K562 (cell line): Measurements from ENCODE around the gene AGRN. TPM values are rescaled to one million over a fixed set of nuclear protein-coding genes. Genes with fewer than 3 reads are reported as not detected.

Experiments used
- ATAC-seq: fragments of 200-7000 bp; cut with Tn5 transposase; 3 replicates; pipeline ENCODE4 v1.9.1; 2020; ENCODE audit warnings: moderate library complexity
- BruUV-seq: library from RNA; stranded (reverse); fragments of 400-500 nt; replicated peaks from 2 replicates; lab custom pipeline; 2021; lab: Mats Ljungman, UMichigan
- CTCF ChIA-PET: fragments of 300-600 bp; formaldehyde crosslinking; extraction: SDS; loops from one replicate; lab custom pipeline; 2021; ENCODE audit warnings: low intra/inter-chr PET ratio; lab: Yijun Ruan, JAX
- POLR2A ChIA-PET: fragments of 300-600, 350-650 bp; sonication (Branson Sonifier 250); formaldehyde crosslinking; extraction: SDS; loops from one replicate; lab custom pipeline; 2021; ENCODE audit warnings: antibody characterized with exemption, inconsistent platforms; lab: Yijun Ruan, JAX
- DNase-seq, 4 experiments: peaks; one replicate each; pipeline versions ENCODE4 v3.0.0 to v3.0.0-alpha.2; 2011 to 2018; ENCODE audit warnings: low spot score in 3 of 4, mixed read lengths in 3 of 4; ENCODE audit errors: extremely low read depth in 1 of 4
- FAIRE-seq: peaks from 2 replicates; lab custom pipeline; 2011; peaks lifted over from hg19 to GRCh38; lab: Jason Lieb, UNC
- H2AFZ ChIP-seq: 2 replicates; pipeline ENCODE4 v1.6.0; 2011; ENCODE audit warnings: low read depth, low read length, control low read depth, inconsistent platforms
- H3K27ac ChIP-seq: fragments of 200-600 bp; 3 replicates; pipeline ENCODE4 v1.8.0; 2011; ENCODE audit warnings: low read depth, mild to moderate bottlenecking, control low read depth, inconsistent platforms, low read length, moderate library complexity, mixed read lengths; ENCODE audit errors: extremely low read depth
- H3K27me3 ChIP-seq, 2 experiments: fragments of 300-600 bp in 1 of 2; 2 replicates in 1 of 2; 3 replicates in 1 of 2; pipeline versions ENCODE4 v1.6.0 to v1.8.0; 2011; ENCODE audit warnings: inconsistent platforms in 2 of 2, low read length in 2 of 2, mild to moderate bottlenecking in 1 of 2, mixed read lengths in 1 of 2, moderate library complexity in 1 of 2; ENCODE audit not compliant: control insufficient read depth in 2 of 2, insufficient read depth in 2 of 2
- H3K36me3 ChIP-seq: fragments of 300-600 bp; 3 replicates; pipeline ENCODE4 v1.8.0; 2011; ENCODE audit warnings: mild to moderate bottlenecking, low read length, inconsistent platforms; ENCODE audit not compliant: control insufficient read depth, insufficient read depth
- H3K4me1 ChIP-seq, 2 experiments: fragments of 200-600 bp in 1 of 2; replicated peaks in 1 of 2; 2 replicates in 1 of 2; 3 replicates in 1 of 2; pipeline versions ENCODE4 v1.5.1 to v1.8.0; 2011; ENCODE audit warnings: inconsistent platforms in 2 of 2, low read length in 2 of 2, mild to moderate bottlenecking in 1 of 2, mixed read lengths in 1 of 2, moderate library complexity in 1 of 2; ENCODE audit not compliant: control insufficient read depth in 2 of 2, insufficient read depth in 2 of 2
- H3K4me2 ChIP-seq: 2 replicates; pipeline ENCODE4 v1.6.1; 2011; ENCODE audit warnings: low read length, control low read depth, inconsistent platforms, mixed read lengths; ENCODE audit not compliant: insufficient read depth
- H3K4me3 ChIP-seq: fragments of 200-600 bp; sonication (generic), shearing (Covaris generic); 2 replicates; pipeline ENCODE4 v1.5.1; 2016; ENCODE audit warnings: control low read depth, inconsistent platforms
- H3K79me2 ChIP-seq: fragments of 200-600 bp; 3 replicates; pipeline ENCODE4 v1.8.0; 2011; ENCODE audit warnings: low read length, inconsistent platforms; ENCODE audit not compliant: control insufficient read depth, insufficient read depth
- H3K9ac ChIP-seq, 2 experiments: 2 replicates each; pipeline versions ENCODE4 v1.6.0 to v1.6.1; 2011; ENCODE audit warnings: low read depth in 2 of 2, low read length in 2 of 2, control low read depth in 1 of 2, inconsistent platforms in 1 of 2, mild to moderate bottlenecking in 1 of 2, mixed read lengths in 1 of 2; ENCODE audit not compliant: insufficient read depth in 1 of 2
- H3K9me1 ChIP-seq: one replicate; pipeline ENCODE4 v1.6.0; 2011; ENCODE audit warnings: inconsistent platforms, mild to moderate bottlenecking, low read length, moderate library complexity; ENCODE audit not compliant: control insufficient read depth, insufficient read depth
- H3K9me3 ChIP-seq: replicated peaks from 2 replicates; pipeline ENCODE4 v1.5.1; 2011; ENCODE audit warnings: low read depth, low read length, inconsistent platforms; ENCODE audit not compliant: control insufficient read depth, insufficient read depth
- H4K20me1 ChIP-seq: replicated peaks from 2 replicates; pipeline ENCODE4 v1.6.1; 2011; ENCODE audit warnings: low read length, inconsistent platforms, mixed read lengths; ENCODE audit not compliant: control insufficient read depth, insufficient read depth
- CC2D1A ChIP-seq: fragments of 450-650 bp; IDR thresholded peaks from 2 replicates; pipeline ENCODE4 v1.6.1; 2017; ENCODE audit warnings: mild to moderate bottlenecking
- POLR2G ChIP-seq: fragments of 200-400 bp; formaldehyde crosslinking; IDR thresholded peaks from 2 replicates; pipeline ENCODE4 v1.6.1; 2017; ENCODE audit warnings: low read depth, mild to moderate bottlenecking, antibody characterized with exemption, low read length, moderate library complexity
- WGBS: fragments of 100-300 bp; shearing (Covaris generic); methylation state at CpG from one replicate; pipeline ENCODE4 v1.1.6; 2016; ENCODE audit warnings: low coverage, mixed read lengths; ENCODE audit not compliant: insufficient coverage; ENCODE audit errors: missing lambda C conversion rate; 5-methylcytosine and 5-hydroxymethylcytosine counted together
- in situ Hi-C: fragments of 300-500 bp; cut with MboI; formaldehyde crosslinking; loops from 4 replicates; pipeline ENCODE4 v1.15.0; 2018; ENCODE audit warnings: inconsistent platforms, mixed read lengths
- intact Hi-C: fragments of 100-400 bp; cut with micrococcal nuclease; formaldehyde crosslinking; loops from 2 replicates; pipeline ENCODE4 v1.14.2; 2022
- polyA plus RNA-seq, 8 experiments: library from polyadenylated mRNA; depleted of rRNA in 4 of 8; stranded (reverse) in 5 of 8; unstranded in 3 of 8; fragments of >200 nt; fragmentation: Nextera tagmentation in 2 of 8; fragmentation: Illumina TruSeq in 1 of 8; extraction: Ambion mirVana in 2 of 8; extraction: Trizol in 1 of 8; gene quantifications; 2 replicates each; pipeline versions ENCODE4 v1.2.1 to v1.2.3, GENCODE V29; 2011 to 2014; ENCODE audit warnings: inconsistent platforms in 1 of 8, missing spikeins in 1 of 8
- total RNA-seq, 7 experiments: library from RNA; depleted of rRNA in 6 of 7; stranded (reverse); fragments of >200 nt in 6 of 7; fragmentation: Illumina TruSeq in 2 of 7; extraction: Trizol in 2 of 7; gene quantifications; 2 replicates each; pipeline versions ENCODE4 v1.2.1 to v1.2.3, GENCODE V29; 2011 to 2021; ENCODE audit warnings: low replicate concordance in 1 of 7

The AGRN gene
- total and polyA plus RNA-seq, 9 of the 15 experiments (the other 6 are each of a cell fraction or from before 2014, with no cell fraction given), result 0.04 to 111 (median 18.1) TPM

DNA sequence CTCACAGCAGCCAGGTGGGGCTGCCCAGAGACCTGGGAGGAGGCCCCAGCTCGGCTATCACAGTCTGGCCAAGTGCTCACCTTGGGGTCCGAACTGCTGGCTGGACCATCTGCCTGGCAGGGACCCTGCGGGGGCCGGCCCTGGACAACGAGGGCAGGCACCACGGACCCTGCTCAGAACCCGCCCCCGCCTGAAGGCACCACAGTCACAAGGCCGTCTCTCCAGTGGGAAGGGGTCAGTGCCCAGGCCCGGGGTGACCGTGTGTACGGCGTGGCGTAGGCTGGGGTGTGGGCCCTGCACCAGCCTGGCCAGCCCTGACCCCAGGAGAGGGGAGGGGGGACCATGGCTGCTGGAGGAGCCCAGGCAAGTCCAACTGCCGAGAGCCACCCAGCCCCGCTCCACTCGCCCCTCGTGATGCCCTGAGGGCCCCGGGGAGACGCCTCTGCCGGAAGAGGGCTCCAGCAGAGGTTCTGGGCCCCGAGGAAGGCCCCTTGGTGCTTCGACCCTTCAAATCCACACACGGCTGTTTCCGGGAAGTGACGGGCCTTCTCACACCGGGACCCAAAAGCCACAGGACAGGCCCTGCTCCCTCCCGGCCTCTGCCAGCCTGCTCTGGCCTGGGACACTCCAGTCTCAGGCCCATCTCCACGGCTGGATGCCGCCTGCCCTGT lies 65.4 kb downstream of the AGRN start:
- POLR2A ChIA-PET, result no interaction called here
- no TSS peak for BruUV-seq
- CTCF ChIA-PET, result no interaction called here
- Histone ChIP-seq H3K4me3 (no peak overlapping the region), H3K79me2 (no peaks in the 10 kb centered on the region), H2AFZ (no peak overlapping the region), H3K27me3 (no peaks in the 10 kb centered on the region), H3K4me1 (peaks cover 2 to 85% of the 10 kb centered on the region in 2 experiments), H4K20me1 (no peaks in the 10 kb centered on the region), H3K9me1 (peaks cover 2% of the 10 kb centered on the region), H3K36me3 (peaks cover 24% of the 10 kb centered on the region; the same call in 1 of the 3 replicates), H3K27ac (no peak overlapping the region), H3K9ac (no peak overlapping the region; a peak in 1 of 4 replicates), H3K4me2 (no peak overlapping the region), H3K9me3 (no peaks in the 10 kb centered on the region)
- FAIRE-seq (no peak), ATAC-seq (no peak), DNase-seq (no peak)
- no peak for TF ChIP-seq CC2D1A
- 0 out of 2 replicates have a peak, but pooled peaks have one; percentile 40 for TF ChIP-seq POLR2G
- 87% methylated on average over 20 of the region's 30 CpGs for WGBS
- in situ Hi-C loops, result no loop called here
- intact Hi-C loops, result no loop called here
